Measurements from ENCODE around the gene WNK4.
A peak's percentile ranks its signal among the peaks of the same experiment; 100 is the strongest.

The WNK4 gene

GRCh38 chr17:42772945-42773289, 7.5 kb upstream of the WNK4 start:
- no peak for DNase-seq (ENCODE audit: low read depth in 2 of 2)

- peak; percentile 62 to 64 for DNase-seq (ENCODE audit: low read depth in 2 of 2)
Measured at GRCh38 chr17:42773290-42774035, 6.9 kb upstream of the WNK4 start, which contains the start of gene VPS25. Gene VPS25, plus strand, starts transcription at chr17:42773449. Its CDS starts 27 bp downstream, at chr17:42773476.

GRCh38 chr17:42774066-42774745, 6.2 kb upstream of the WNK4 start:
- DNase-seq (ENCODE audit: low read depth in 2 of 2), result no peak

- no peak for DNase-seq (ENCODE audit: low read depth in 2 of 2)
Measured at GRCh38 chr17:42775534-42776098, 4.8 kb upstream of the WNK4 start.

GRCh38 chr17:42778570-42778969, 1.8 kb upstream of the WNK4 start:
- DNase-seq (ENCODE audit: low read depth in 2 of 2), result no peak

GRCh38 chr17:42779304-42779935, 990 bp upstream of the WNK4 start:
- DNase-seq (ENCODE audit: low read depth in 2 of 2), result no peak

- no peak for DNase-seq (ENCODE audit: low read depth in 2 of 2)
Measured at GRCh38 chr17:42780851-42781638, 635 bp downstream of the WNK4 start.

GRCh38 chr17:42781639-42782165, 1.3 kb downstream of the WNK4 start:
- DNase-seq (ENCODE audit: low read depth in 2 of 2), result no peak

GRCh38 chr17:42782166-42783061, 2.0 kb downstream of the WNK4 start:
- no peak for DNase-seq (ENCODE audit: low read depth in 2 of 2)

GRCh38 chr17:42783062-42783790, 2.8 kb downstream of the WNK4 start:
- peak; percentile 40 to 42 for DNase-seq (ENCODE audit: low read depth in 2 of 2)

GRCh38 chr17:42783791-42784138, 3.4 kb downstream of the WNK4 start:
- no peak for DNase-seq (ENCODE audit: low read depth in 2 of 2)

- DNase-seq (ENCODE audit: low read depth in 2 of 2), result no peak
Measured at GRCh38 chr17:42784409-42784808, 4.0 kb downstream of the WNK4 start.

GRCh38 chr17:42784811-42785592, 4.6 kb downstream of the WNK4 start:
- DNase-seq (ENCODE audit: low read depth in 2 of 2), result no peak

GRCh38 chr17:42787266-42787665, 6.9 kb downstream of the WNK4 start:
- DNase-seq (ENCODE audit: low read depth in 2 of 2), result no peak

GRCh38 chr17:42791948-42792347, 11.5 kb downstream of the WNK4 start:
- DNase-seq (ENCODE audit: low read depth in 2 of 2), result no peak

GRCh38 chr17:42792545-42792944, 12.1 kb downstream of the WNK4 start:
- DNase-seq (ENCODE audit: low read depth in 2 of 2), result no peak

- no peak for DNase-seq (ENCODE audit: low read depth in 2 of 2)
Measured at GRCh38 chr17:42795061-42795460, 14.7 kb downstream of the WNK4 start.

- no peak for DNase-seq (ENCODE audit: low read depth in 2 of 2)
Measured at GRCh38 chr17:42795465-42795864, 15.1 kb downstream of the WNK4 start.

Measured in fibroblast of skin of left biceps (primary cell).